Trophoblast cell (in vitro differentiated cells and primary cell): ENCODE results near the gene PAX5.
A peak's percentile ranks its signal among the peaks of the same experiment; 100 is the strongest.

ENCODE experiments used
- DNase-seq, 2 donors: peaks; one replicate each; pipeline ENCODE4 v3.0.0-alpha.2; 2016
- H2AFZ ChIP-seq: 2 replicates; pipeline ENCODE4 v1.6.1; 2013; ENCODE audit warnings: low read length, moderate library complexity, mild to moderate bottlenecking; ENCODE audit not compliant: insufficient read depth, poor library complexity
- H2AK5ac ChIP-seq: 2 replicates; pipeline ENCODE4 v1.6.1; 2013; ENCODE audit warnings: mild to moderate bottlenecking, low read length
- H2BK120ac ChIP-seq: 2 replicates; pipeline ENCODE4 v1.6.1; 2013; ENCODE audit warnings: low read length, mild to moderate bottlenecking, moderate library complexity; ENCODE audit not compliant: insufficient read depth, poor library complexity
- H2BK12ac ChIP-seq: 2 replicates; pipeline ENCODE4 v1.6.1; 2013; ENCODE audit warnings: mild to moderate bottlenecking, low read length, moderate library complexity
- H2BK5ac ChIP-seq: 2 replicates; pipeline ENCODE4 v1.6.1; 2013; ENCODE audit warnings: low read length, low read depth, moderate library complexity, mild to moderate bottlenecking; ENCODE audit not compliant: poor library complexity
- H3K14ac ChIP-seq: 2 replicates; pipeline ENCODE4 v1.6.1; 2013; ENCODE audit warnings: mild to moderate bottlenecking, low read length
- H3K18ac ChIP-seq: 2 replicates; pipeline ENCODE4 v1.6.1; 2013; ENCODE audit warnings: mild to moderate bottlenecking, low read length
- H3K23ac ChIP-seq: 2 replicates; pipeline ENCODE4 v1.6.1; 2013; ENCODE audit warnings: low read length
- H3K27ac ChIP-seq: 2 replicates; pipeline ENCODE4 v1.5.1; 2013; ENCODE audit warnings: low read depth, mild to moderate bottlenecking, inconsistent platforms, low read length, moderate library complexity
- H3K27me3 ChIP-seq: 2 replicates; pipeline ENCODE4 v1.6.1; 2013; ENCODE audit warnings: inconsistent platforms, mild to moderate bottlenecking, low read length, moderate library complexity; ENCODE audit not compliant: insufficient read depth
- H3K36me3 ChIP-seq, 2 experiments: 1 replicate in 1 of 2; 2 replicates in 1 of 2; pipeline ENCODE4 v1.6.1; 2013; ENCODE audit warnings: low read length in 2 of 2, mild to moderate bottlenecking in 2 of 2, moderate library complexity in 1 of 2; ENCODE audit not compliant: insufficient read depth in 2 of 2, control insufficient read depth in 1 of 2
- H3K4ac ChIP-seq: 2 replicates; pipeline ENCODE4 v1.6.1; 2013; ENCODE audit warnings: low read depth, mild to moderate bottlenecking, low read length, moderate library complexity
- H3K4me1 ChIP-seq, 2 experiments: 1 replicate in 1 of 2; 2 replicates in 1 of 2; pipeline ENCODE4 v1.6.1; 2013; ENCODE audit warnings: low read length in 2 of 2, mild to moderate bottlenecking in 2 of 2, moderate library complexity in 1 of 2; ENCODE audit not compliant: insufficient read depth in 2 of 2, control insufficient read depth in 1 of 2
- H3K4me2 ChIP-seq: 2 replicates; pipeline ENCODE4 v1.6.1; 2013; ENCODE audit warnings: inconsistent platforms, mild to moderate bottlenecking, low read length, moderate library complexity
- H3K4me3 ChIP-seq: 2 replicates; pipeline ENCODE4 v1.5.1; 2013; ENCODE audit warnings: mild to moderate bottlenecking, low read depth, low read length, inconsistent platforms
- H3K79me1 ChIP-seq: one replicate; pipeline ENCODE4 v1.6.1; 2013; ENCODE audit warnings: low read length
- H3K79me2 ChIP-seq: 2 replicates; pipeline ENCODE4 v1.6.1; 2013; ENCODE audit warnings: low read length, mild to moderate bottlenecking; ENCODE audit not compliant: control insufficient read depth, insufficient read depth, poor library complexity
- H3K9ac ChIP-seq: 2 replicates; pipeline ENCODE4 v1.6.1; 2013; ENCODE audit warnings: mild to moderate bottlenecking, low read length
- H3K9me3 ChIP-seq: 2 replicates; pipeline ENCODE4 v1.6.1; 2013; ENCODE audit warnings: low read depth, mild to moderate bottlenecking, control low read depth, inconsistent platforms, low read length; ENCODE audit not compliant: insufficient read depth
- H4K12ac ChIP-seq: 2 replicates; pipeline ENCODE4 v1.6.1; 2013; ENCODE audit warnings: low read depth, mild to moderate bottlenecking, low read length, moderate library complexity
- H4K8ac ChIP-seq: 2 replicates; pipeline ENCODE4 v1.6.1; 2013; ENCODE audit warnings: low read depth, mild to moderate bottlenecking, low read length, moderate library complexity
- H4K91ac ChIP-seq: one replicate; pipeline ENCODE4 v1.6.1; 2013; ENCODE audit warnings: low read depth, mild to moderate bottlenecking, low read length, moderate library complexity
- WGBS: extraction: QIAGEN DNeasy Blood & Tissue Kit; methylation state at CpG from one replicate; pipeline ENCODE4 v1.1.7; 2013; ENCODE audit warnings: missing lambda C conversion rate; ENCODE audit not compliant: insufficient read length, insufficient coverage; ENCODE audit errors: extremely low coverage; 5-methylcytosine and 5-hydroxymethylcytosine counted together

The PAX5 gene

GRCh38 chr9:37034305-37034937 is 353 bp upstream of the PAX5 start:
- Histone ChIP-seq H3K23ac (no peak overlapping the region), H3K4me1 (peaks cover 25 to 26% of the 10 kb centered on the region in 2 experiments), H2BK12ac (no peak overlapping the region), H3K18ac (no peak overlapping the region), H2AK5ac (no peak overlapping the region), H4K8ac (no peak overlapping the region), H3K14ac (no peak overlapping the region), H3K4me3 (no peak overlapping the region), H2AFZ (no peak overlapping the region), H4K12ac (no peak overlapping the region), H3K4me2 (peak overlapping the region; percentile 52), H3K27me3 (peaks cover 93% of the 10 kb centered on the region), H3K4ac (no peak overlapping the region), H3K9me3 (peaks cover 4% of the 10 kb centered on the region), H2BK120ac (no peak overlapping the region), H3K27ac (no peak overlapping the region), H3K9ac (no peak overlapping the region), H3K79me2 (no peaks in the 10 kb centered on the region), H2BK5ac (no peak overlapping the region), H4K91ac (no peak overlapping the region), H3K79me1 (no peaks in the 10 kb centered on the region), H3K36me3 (no peaks in the 10 kb centered on the region)
- no CpG with 5 or more reads among the region's 56 CpGs for WGBS
- DNase-seq: peak in 1 of 2 donors; percentile 10

GRCh38 chr9:37033141-37033540 is 927 bp downstream of the PAX5 start:
- Histone ChIP-seq H2BK12ac (no peak overlapping the region), H2BK120ac (no peak overlapping the region), H3K4ac (no peak overlapping the region), H3K27me3 (peaks cover 97% of the 10 kb centered on the region), H3K79me1 (no peaks in the 10 kb centered on the region), H2AFZ (no peak overlapping the region), H4K91ac (no peak overlapping the region), H3K9ac (no peak overlapping the region), H3K14ac (no peak overlapping the region), H3K4me3 (no peak overlapping the region), H2AK5ac (no peak overlapping the region), H3K36me3 (no peaks in the 10 kb centered on the region), H3K23ac (no peak overlapping the region), H4K12ac (no peak overlapping the region), H3K4me1 (peaks cover 25 to 26% of the 10 kb centered on the region in 2 experiments), H3K18ac (no peak overlapping the region), H2BK5ac (no peak overlapping the region), H3K27ac (no peak overlapping the region), H3K4me2 (no peak overlapping the region), H3K9me3 (peaks cover 7% of the 10 kb centered on the region), H3K79me2 (no peaks in the 10 kb centered on the region), H4K8ac (no peak overlapping the region)
- DNase-seq: no peak
- no CpG with 5 or more reads among the region's 6 CpGs for WGBS

- peaks cover 97% of the 10 kb centered on the region for H3K27me3 ChIP-seq
- no peak overlapping the region for H3K4me3 ChIP-seq
- H3K4me2 ChIP-seq: no peak overlapping the region
- no peak overlapping the region for H4K91ac ChIP-seq
- H3K27ac ChIP-seq: no peak overlapping the region
- no peak overlapping the region for H4K12ac ChIP-seq
- H2BK5ac ChIP-seq: no peak overlapping the region
- no peak overlapping the region for H2AFZ ChIP-seq
- H2AK5ac ChIP-seq: no peak overlapping the region
- H3K23ac ChIP-seq: no peak overlapping the region
- no peak overlapping the region for H3K9ac ChIP-seq
- H3K36me3 ChIP-seq: no peaks in the 10 kb centered on the region
- DNase-seq: no peak
- H3K18ac ChIP-seq: no peak overlapping the region
- H3K4ac ChIP-seq: no peak overlapping the region
- no peak overlapping the region for H2BK120ac ChIP-seq
- no peak overlapping the region for H3K14ac ChIP-seq
- peaks cover 21 to 26% of the 10 kb centered on the region in 2 experiments for H3K4me1 ChIP-seq
- H3K9me3 ChIP-seq: peaks cover 7% of the 10 kb centered on the region
- no peaks in the 10 kb centered on the region for H3K79me1 ChIP-seq
- WGBS: no CpG with 5 or more reads among the region's 3 CpGs
- no peaks in the 10 kb centered on the region for H3K79me2 ChIP-seq
- no peak overlapping the region for H4K8ac ChIP-seq
- no peak overlapping the region for H2BK12ac ChIP-seq
Observed at GRCh38 chr9:37032713-37033112, 1.4 kb downstream of the PAX5 start.

GRCh38 chr9:37031902-37032301 is 2.2 kb downstream of the PAX5 start:
- H3K23ac ChIP-seq: no peak overlapping the region
- no peak overlapping the region for H3K18ac ChIP-seq
- WGBS: no CpG with 5 or more reads among the region's 6 CpGs
- no peak overlapping the region for H4K91ac ChIP-seq
- H2BK120ac ChIP-seq: no peak overlapping the region
- no peak overlapping the region for H3K4me2 ChIP-seq
- H3K14ac ChIP-seq: no peak overlapping the region
- no peak overlapping the region for H4K12ac ChIP-seq
- peaks cover 8% of the 10 kb centered on the region for H3K9me3 ChIP-seq
- no peak overlapping the region for H3K4ac ChIP-seq
- H4K8ac ChIP-seq: no peak overlapping the region
- H3K36me3 ChIP-seq: no peaks in the 10 kb centered on the region
- peaks cover 18 to 23% of the 10 kb centered on the region in 2 experiments for H3K4me1 ChIP-seq
- no peak overlapping the region for H2AK5ac ChIP-seq
- no peak overlapping the region for H2BK5ac ChIP-seq
- no peak overlapping the region for H3K27ac ChIP-seq
- H3K27me3 ChIP-seq: peaks cover 95% of the 10 kb centered on the region
- H3K79me1 ChIP-seq: no peaks in the 10 kb centered on the region
- no peak overlapping the region for H3K9ac ChIP-seq
- H3K79me2 ChIP-seq: no peaks in the 10 kb centered on the region
- H3K4me3 ChIP-seq: no peak overlapping the region
- H2AFZ ChIP-seq: no peak overlapping the region
- DNase-seq: no peak
- H2BK12ac ChIP-seq: no peak overlapping the region
